Right lung (tissue), 5 donors: ENCODE measurements around the gene BDH1. TPM values are rescaled to one million over a fixed set of nuclear protein-coding genes. Genes with fewer than 3 reads are reported as not detected.
"Not testable (repeated sequence)": the region's sequence is repeated elsewhere in the genome, so short reads cannot be mapped to it uniquely, and the experiment has no call there.

Experiments
- DNase-seq, 2 donors: peaks; one replicate each; pipeline ENCODE4 v3.0.0-alpha.2; 2013
- polyA plus RNA-seq, 5 donors: library from polyadenylated mRNA; unstranded; fragments of 120-200 nt; gene quantifications; one replicate each; pipeline versions ENCODE4 v1.2.1 to v1.2.3, GENCODE V29; 2013; ENCODE audit warnings: inconsistent platforms in 1 of 5, low replicate concordance in 1 of 5; ENCODE audit not compliant: insufficient read length in 5 of 5, insufficient read depth in 1 of 5

BDH1 gene
- polyA plus RNA-seq, 5 donors, result 16.9 to 21.5 (median 19.5) TPM

GRCh38 chr3:197521277-197522182, 34.2 kb downstream of the BDH1 start:
- no peak for DNase-seq

- DNase-seq, result no peak
These were observed 35.2 kb downstream of the BDH1 start for GRCh38 chr3:197520311-197521276.

- DNase-seq, result no peak
These were observed 36.0 kb downstream of the BDH1 start for GRCh38 chr3:197519801-197520211.

- DNase-seq, result no peak
These were observed 36.8 kb downstream of the BDH1 start for GRCh38 chr3:197518881-197519421.

DNA sequence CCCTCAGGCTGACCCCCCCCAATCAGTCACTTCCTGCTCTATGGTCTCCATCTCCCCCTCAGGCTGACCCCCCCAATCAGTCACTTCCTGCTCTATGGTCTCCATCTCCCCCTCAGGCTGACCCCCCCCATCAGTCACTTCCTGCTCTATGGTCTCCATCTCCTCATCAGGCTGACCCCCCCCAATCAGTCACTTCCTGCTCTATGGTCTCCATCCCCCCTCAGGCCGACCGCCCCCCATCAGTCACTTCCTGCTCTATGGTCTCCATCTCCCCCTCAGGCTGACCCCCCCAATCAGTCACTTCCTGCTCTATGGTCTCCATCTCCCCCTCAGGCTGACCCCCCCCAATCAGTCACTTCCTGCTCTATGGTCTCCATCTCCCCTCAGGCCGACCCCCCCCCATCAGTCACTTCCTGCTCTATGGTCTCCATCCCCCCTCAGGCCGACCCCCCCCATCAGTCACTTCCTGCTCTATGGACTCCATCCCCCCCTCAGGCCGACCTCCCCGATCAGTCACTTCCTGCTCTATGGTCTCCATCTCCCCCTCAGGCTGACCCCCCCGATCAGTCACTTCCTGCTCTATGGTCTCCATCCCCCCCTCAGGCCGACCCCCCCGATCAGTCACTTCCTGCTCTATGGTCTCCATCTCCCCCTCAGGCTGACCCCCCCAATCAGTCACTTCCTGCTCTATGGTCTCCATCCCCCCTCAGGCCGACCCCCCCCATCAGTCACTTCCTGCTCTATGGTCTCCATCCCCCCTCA, 37.7 kb downstream of the BDH1 start:
- DNase-seq, result not testable (repeated sequence)

GRCh38 chr3:197516890-197517606, 38.7 kb downstream of the BDH1 start:
- not testable (repeated sequence) for DNase-seq

DNA sequence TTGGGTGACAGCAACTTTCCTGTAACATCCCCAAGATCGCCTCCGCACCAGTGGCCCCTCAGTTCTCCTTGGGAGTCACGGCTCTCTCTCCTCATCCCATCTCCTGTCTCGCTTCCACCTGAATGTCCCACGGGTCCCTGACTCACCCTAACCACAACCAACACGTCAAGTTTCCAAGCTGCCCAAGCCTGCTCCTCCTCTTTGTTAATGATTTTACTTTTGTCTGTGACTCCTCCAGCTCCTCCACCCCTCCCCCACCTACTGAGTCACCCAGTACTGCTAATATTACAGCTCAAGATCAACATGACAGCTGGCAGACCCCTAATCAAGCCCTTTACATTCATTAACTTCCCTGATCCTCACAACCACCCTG, 39.3 kb downstream of the BDH1 start:
- DNase-seq, result no peak

DNA sequence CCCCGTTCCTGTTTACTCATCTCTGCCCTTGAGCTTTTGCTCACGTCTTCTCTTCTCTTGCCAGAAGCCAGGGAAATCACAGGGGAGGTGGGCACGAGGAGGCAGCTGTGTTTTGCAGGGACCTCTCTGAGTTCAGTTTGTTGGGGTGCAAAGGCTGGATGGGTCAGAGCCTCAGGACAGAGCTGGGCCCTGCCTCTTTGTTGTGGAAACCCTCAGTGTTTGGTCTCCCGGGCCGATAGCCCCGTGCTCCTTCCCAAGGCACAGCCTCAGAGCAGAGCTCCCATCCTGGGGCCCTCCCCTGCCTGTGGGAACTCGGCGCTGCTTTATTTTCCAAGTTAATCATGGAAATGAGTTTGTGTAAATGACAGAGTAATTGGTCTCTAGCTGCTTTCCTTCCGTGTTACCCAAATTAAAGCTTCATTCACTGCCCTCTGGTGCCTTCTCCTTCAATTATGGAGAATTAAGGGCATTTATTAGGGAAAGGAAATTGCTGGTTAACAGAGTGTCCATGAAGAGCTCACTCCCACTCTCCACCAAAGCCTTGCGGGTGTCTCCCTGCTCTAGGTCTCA, 40.9 kb downstream of the BDH1 start:
- no peak for DNase-seq

DNA sequence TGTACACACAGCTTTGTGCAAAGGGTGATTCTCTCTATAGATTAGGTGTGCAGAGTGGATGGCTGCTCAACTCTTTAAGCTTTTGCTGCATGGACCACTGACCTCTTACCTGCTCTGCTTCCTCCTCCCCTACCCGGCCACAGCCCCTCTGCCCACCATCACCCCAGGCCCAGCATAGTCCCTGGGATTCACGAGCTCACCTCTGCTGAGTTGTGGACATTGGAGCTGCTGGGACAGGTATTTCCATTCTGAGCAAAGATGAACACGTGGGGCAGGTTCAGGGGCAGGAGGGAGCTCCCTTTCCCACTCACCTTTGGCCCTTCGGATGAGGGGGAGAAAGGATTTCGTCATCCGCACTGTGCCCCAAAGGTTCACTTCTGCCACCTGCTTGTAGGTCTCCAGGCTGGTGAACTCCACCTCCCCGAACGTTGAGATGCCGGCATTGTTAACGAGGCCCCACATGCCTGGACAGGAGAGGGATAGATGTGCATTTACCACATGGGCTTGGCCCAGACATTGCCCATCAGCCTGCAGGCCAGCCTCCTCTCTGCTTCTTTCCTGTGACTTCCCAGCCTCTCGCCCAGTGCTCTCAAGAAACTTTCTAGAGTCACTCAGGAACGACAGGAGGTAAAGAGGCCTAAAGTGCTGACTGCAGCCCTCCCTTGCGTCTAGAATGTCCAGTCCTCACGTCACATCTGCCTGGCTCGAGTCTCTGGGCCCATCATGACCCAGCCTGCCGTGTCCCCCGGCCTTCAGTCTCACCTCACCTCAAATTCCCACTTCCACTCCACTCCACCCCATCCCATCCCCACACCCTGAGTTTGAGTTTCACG, 41.6 kb downstream of the BDH1 start:
- no peak for DNase-seq

- no peak for DNase-seq
These were observed 42.8 kb downstream of the BDH1 start for GRCh38 chr3:197512691-197513571.

DNA sequence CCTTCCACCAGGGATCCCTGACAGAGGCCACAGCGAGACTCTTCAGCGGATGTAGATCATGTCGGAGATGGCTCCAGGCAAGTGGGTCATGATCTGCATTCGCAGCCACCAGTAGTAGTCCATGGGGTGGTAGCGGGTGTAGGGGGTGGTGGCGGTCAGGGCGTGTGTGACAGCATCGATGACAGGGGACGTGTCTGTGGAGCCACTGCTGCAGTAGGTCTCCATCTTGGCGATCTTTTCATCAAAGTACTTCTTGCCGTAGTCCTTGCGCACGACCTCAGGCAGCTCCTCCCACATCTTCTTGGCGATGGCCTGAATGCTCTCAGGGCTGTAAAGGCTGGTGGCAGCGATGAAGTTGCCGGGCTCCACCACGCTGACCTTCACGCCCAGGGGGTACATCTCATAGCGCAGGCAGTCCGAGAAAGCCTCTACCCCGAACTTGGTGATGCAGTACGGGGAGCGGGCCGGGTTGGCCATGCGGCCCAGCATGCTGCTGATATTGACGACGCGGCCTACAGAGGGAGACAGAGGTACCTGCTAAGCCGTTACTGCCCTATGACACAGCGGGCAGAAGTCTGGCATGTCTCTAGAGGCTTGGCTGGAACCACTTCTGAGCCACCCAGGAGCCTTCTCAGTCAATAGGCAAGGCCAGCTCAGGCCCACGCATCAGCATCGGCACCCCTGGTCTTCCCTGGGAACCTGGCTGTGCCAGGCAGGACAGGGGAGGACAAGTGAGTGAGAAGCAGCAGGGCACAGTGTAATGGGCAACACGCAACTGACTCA, 43.7 kb downstream of the BDH1 start:
- DNase-seq, result no peak

- DNase-seq, result no peak
These were observed 44.6 kb downstream of the BDH1 start for GRCh38 chr3:197511130-197511529.

- DNase-seq, result no peak
These were observed 45.1 kb downstream of the BDH1 start for GRCh38 chr3:197510642-197511018.

GRCh38 chr3:197508924-197509775, 46.6 kb downstream of the BDH1 start:
- DNase-seq, result no peak

GRCh38 chr3:197508461-197508860, 47.3 kb downstream of the BDH1 start:
- no peak for DNase-seq

- DNase-seq, result no peak
These were observed 47.7 kb downstream of the BDH1 start for GRCh38 chr3:197508051-197508451.

DNA sequence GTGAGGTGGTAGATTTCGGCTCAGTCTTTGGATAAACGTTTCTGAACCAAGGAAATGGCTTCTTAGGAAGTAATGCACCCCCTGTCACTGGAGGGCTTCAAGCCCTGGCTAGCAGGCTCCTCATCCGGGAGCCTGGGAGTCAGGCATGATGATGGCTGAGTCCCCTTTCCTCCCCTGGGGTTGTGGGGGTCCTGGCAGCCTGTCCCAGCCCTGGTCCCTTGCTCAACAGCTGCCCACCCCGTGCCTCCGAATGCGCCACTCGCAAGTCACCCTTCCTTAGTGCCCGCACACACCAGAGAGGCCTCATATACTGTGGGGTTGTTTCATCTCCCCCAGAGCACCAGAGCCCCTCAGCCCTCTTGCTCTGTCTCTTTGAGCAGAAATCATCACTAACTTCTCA, 48.2 kb downstream of the BDH1 start:
- DNase-seq, result no peak
